HepG2 (cell line): ENCODE measurements around the gene PALM3. TPM values are rescaled to one million over a fixed set of nuclear protein-coding genes. Genes with fewer than 3 reads are reported as not detected.

Experiments
- ATRX ChIP-seq: sonication (generic); formaldehyde crosslinking; IDR thresholded peaks from 2 replicates; pipeline ENCODE4 v1.4.0; 2020; ENCODE audit warnings: missing genetic modification reagents, borderline replicate concordance
- CEBPG ChIP-seq: IDR thresholded peaks from 2 replicates; pipeline ENCODE4 v1.6.1; 2016
- CEBPZ ChIP-seq: IDR thresholded peaks from 2 replicates; pipeline ENCODE4 v1.6.1; 2012; ENCODE audit warnings: low read length, improper control_type of control experiment
- GABPA ChIP-seq, 2 experiments: IDR thresholded peaks; 2 replicates each; pipeline ENCODE4 v1.6.1; 2011 to 2016; ENCODE audit warnings: low read depth in 2 of 2, low read length in 1 of 2, missing biosample characterization in 1 of 2, missing genetic modification characterization in 1 of 2
- HDAC2 ChIP-seq: sonication (generic); formaldehyde crosslinking; IDR thresholded peaks from 2 replicates; pipeline ENCODE4 v1.4.0; 2020; ENCODE audit warnings: missing genetic modification reagents
- MYPOP ChIP-seq: sonication (generic); formaldehyde crosslinking; IDR thresholded peaks from 2 replicates; pipeline ENCODE4 v1.8.1; 2023; ENCODE audit warnings: mild to moderate bottlenecking, moderate library complexity, missing genetic modification reagents
- NFYB ChIP-seq: sonication (generic); formaldehyde crosslinking; IDR thresholded peaks from 2 replicates; pipeline ENCODE4 v1.4.0; 2020; ENCODE audit warnings: missing genetic modification reagents
- SALL2 ChIP-seq: sonication (generic); formaldehyde crosslinking; IDR thresholded peaks from 2 replicates; pipeline ENCODE4 v1.8.1; 2023; ENCODE audit warnings: mild to moderate bottlenecking, missing genetic modification reagents, inconsistent platforms
- SMAD9 ChIP-seq: sonication (generic); formaldehyde crosslinking; IDR thresholded peaks from 2 replicates; pipeline ENCODE4 v1.5.1; 2020; ENCODE audit warnings: mild to moderate bottlenecking, missing genetic modification reagents
- SP2 ChIP-seq: sonication (generic); formaldehyde crosslinking; IDR thresholded peaks from 2 replicates; pipeline ENCODE4 v1.5.1; 2020; ENCODE audit warnings: mild to moderate bottlenecking, missing genetic modification reagents
- SP5 ChIP-seq: IDR thresholded peaks from 2 replicates; pipeline ENCODE4 v1.6.1; 2016; ENCODE audit warnings: low read depth, borderline replicate concordance
- THAP7 ChIP-seq: sonication (generic); formaldehyde crosslinking; IDR thresholded peaks from 2 replicates; pipeline ENCODE4 v1.8.1; 2023; ENCODE audit warnings: mild to moderate bottlenecking, missing genetic modification reagents
- XRCC5 ChIP-seq: fragments of 200-400 bp; formaldehyde crosslinking; optimal IDR thresholded peaks from 2 replicates; pipeline ENCODE3; 2017; ENCODE audit warnings: mild to moderate bottlenecking, low read length
- ZBTB4 ChIP-seq: sonication (generic); formaldehyde crosslinking; IDR thresholded peaks from 2 replicates; pipeline ENCODE4 v1.4.0; 2020; ENCODE audit warnings: missing genetic modification reagents, mild to moderate bottlenecking, borderline replicate concordance
- ZNF615 ChIP-seq: sonication (generic); formaldehyde crosslinking; IDR thresholded peaks from 2 replicates; pipeline ENCODE4 v1.5.0; 2020; ENCODE audit warnings: mild to moderate bottlenecking, missing genetic modification reagents, borderline replicate concordance
- ZNF782 ChIP-seq: sonication (generic); formaldehyde crosslinking; IDR thresholded peaks from 2 replicates; pipeline ENCODE4 v1.4.0; 2020; ENCODE audit warnings: missing genetic modification reagents, mild to moderate bottlenecking, borderline replicate concordance
- polyA plus RNA-seq, 8 experiments: library from polyadenylated mRNA; depleted of rRNA in 3 of 8; stranded (reverse) in 7 of 8; unstranded in 1 of 8; fragments of >200 nt; fragmentation: Illumina TruSeq in 4 of 8; extraction: Trizol in 4 of 8; gene quantifications; 2 replicates each; pipeline versions ENCODE4 v1.2.1 to v1.2.3, GENCODE V29; 2011 to 2016; ENCODE audit warnings: low read depth in 4 of 8, missing spikeins in 1 of 8, mixed read lengths in 1 of 8; ENCODE audit not compliant: insufficient read depth in 1 of 8
- total RNA-seq, 5 experiments: library from RNA; depleted of rRNA; stranded (reverse); fragments of >200 nt; fragmentation: Illumina TruSeq; extraction: Trizol; gene quantifications; 2 replicates each; pipeline ENCODE4 v1.2.3, GENCODE V29; 2016; ENCODE audit warnings: low read depth in 1 of 5

The PALM3 gene
- total and polyA plus RNA-seq, 2 of the 13 experiments (the other 11 are each of a cell fraction or from before 2014, with no cell fraction given): 0.79 to 2.4 TPM

- 0 out of 2 replicates have a peak, but pooled peaks have one; percentile 5 for TF ChIP-seq SP5
- no peak for TF ChIP-seq ZNF782 (CRISPR knock-in tag)
- no peak for TF ChIP-seq ATRX (CRISPR knock-in tag)
- peak; percentile 98 for TF ChIP-seq NFYB (CRISPR knock-in tag)
- TF ChIP-seq HDAC2: no peak
- TF ChIP-seq SALL2: no peak; the same call in none of the 2 replicates
- no peak for TF ChIP-seq ZNF615 (CRISPR knock-in tag)
- TF ChIP-seq SP2 (CRISPR knock-in tag): peak; percentile 98
- no peak for TF ChIP-seq THAP7
- 0 out of 2 replicates have a peak, but pooled peaks have one; percentile 64 for TF ChIP-seq MYPOP
- TF ChIP-seq SMAD9 (CRISPR knock-in tag): no peak
- TF ChIP-seq CEBPG (CRISPR knock-in tag): 0 out of 2 replicates have a peak, but pooled peaks have one; percentile 39
- no peak for TF ChIP-seq XRCC5
- TF ChIP-seq ZBTB4 (CRISPR knock-in tag): no peak
- peak; percentile 35; the same call in 1 of the 2 replicates for TF ChIP-seq GABPA (IDR thresholded peaks at IDR 0.05; ENCODE audit: low read depth, low read length)
- peak; percentile 76 for TF ChIP-seq GABPA (CRISPR knock-in tag; IDR thresholded peaks at IDR 0.05; ENCODE audit: low read depth)
- TF ChIP-seq CEBPZ: peak; percentile 98
Observed at GRCh38 chr19:14006085-14006765, 55.7 kb downstream of the PALM3 start, which contains the start of gene RFX1 (continued).
